HepG2 (cell line): ENCODE data around the gene SRC. TPM values are rescaled to one million over a fixed set of nuclear protein-coding genes. Genes with fewer than 3 reads are reported as not detected.

Source experiments
- CREM ChIP-seq, 2 experiments: sonication (generic) in 1 of 2; formaldehyde crosslinking in 1 of 2; IDR thresholded peaks; 2 replicates each; pipeline versions ENCODE4 v1.4.0 to v1.6.1; 2016 to 2020; ENCODE audit warnings: antibody characterized with exemption in 1 of 2, mild to moderate bottlenecking in 1 of 2, missing genetic modification reagents in 1 of 2
- FOXK1 ChIP-seq: sonication (generic); formaldehyde crosslinking; IDR thresholded peaks from 2 replicates; pipeline ENCODE4 v1.4.0; 2020; ENCODE audit warnings: low read depth, missing genetic modification reagents, borderline replicate concordance
- ISL2 ChIP-seq: sonication (generic); formaldehyde crosslinking; IDR thresholded peaks from 2 replicates; pipeline ENCODE4 v1.5.0; 2020; ENCODE audit warnings: missing genetic modification reagents
- KAT7 ChIP-seq: IDR thresholded peaks from 2 replicates; pipeline ENCODE4 v1.6.1; 2018; ENCODE audit warnings: borderline replicate concordance, missing compliant biosample characterization
- NR2F1 ChIP-seq, 2 experiments: fragments of 450-650 bp in 1 of 2; formaldehyde crosslinking in 1 of 2; IDR thresholded peaks; 2 replicates each; pipeline versions ENCODE4 v1.5.0 to v1.6.1; 2016 to 2020; ENCODE audit warnings: mild to moderate bottlenecking in 1 of 2, missing compliant biosample characterization in 1 of 2, missing genetic modification reagents in 1 of 2, moderate library complexity in 1 of 2
- SMARCC2 ChIP-seq: fragments of 450-650 bp; IDR thresholded peaks from 2 replicates; pipeline ENCODE4 v1.6.1; 2017; ENCODE audit warnings: antibody characterized with exemption, mild to moderate bottlenecking
- ZNF20 ChIP-seq: sonication (generic); formaldehyde crosslinking; IDR thresholded peaks from 2 replicates; pipeline ENCODE4 v1.4.0; 2020; ENCODE audit warnings: mild to moderate bottlenecking, moderate library complexity, missing genetic modification reagents
- ZNF367 ChIP-seq: sonication (generic); formaldehyde crosslinking; IDR thresholded peaks from 2 replicates; pipeline ENCODE4 v1.4.0; 2020; ENCODE audit warnings: missing genetic modification reagents, borderline replicate concordance
- polyA plus RNA-seq, 8 experiments: library from polyadenylated mRNA; depleted of rRNA in 3 of 8; stranded (reverse) in 7 of 8; unstranded in 1 of 8; fragments of >200 nt; fragmentation: Illumina TruSeq in 4 of 8; extraction: Trizol in 4 of 8; gene quantifications; 2 replicates each; pipeline versions ENCODE4 v1.2.1 to v1.2.3, GENCODE V29; 2011 to 2016; ENCODE audit warnings: low read depth in 4 of 8, missing spikeins in 1 of 8, mixed read lengths in 1 of 8; ENCODE audit not compliant: insufficient read depth in 1 of 8
- total RNA-seq, 5 experiments: library from RNA; depleted of rRNA; stranded (reverse); fragments of >200 nt; fragmentation: Illumina TruSeq; extraction: Trizol; gene quantifications; 2 replicates each; pipeline ENCODE4 v1.2.3, GENCODE V29; 2016; ENCODE audit warnings: low read depth in 1 of 5
- TF ChIP-seq, protein P1 (sequence below): sonication (generic); formaldehyde crosslinking; IDR thresholded peaks from 2 replicates; pipeline ENCODE4 v1.8.0; 2022; ENCODE audit warnings: missing genetic modification reagents, mild to moderate bottlenecking, borderline replicate concordance
- TF ChIP-seq, protein P2 (sequence below): sonication (generic); formaldehyde crosslinking; IDR thresholded peaks from 2 replicates; pipeline ENCODE4 v1.5.0; 2020; ENCODE audit warnings: mild to moderate bottlenecking, missing genetic modification reagents, borderline replicate concordance
- TF ChIP-seq, protein P3 (sequence below): sonication (generic); formaldehyde crosslinking; IDR thresholded peaks from 2 replicates; pipeline ENCODE4 v1.8.1; 2023; ENCODE audit warnings: mild to moderate bottlenecking, missing genetic modification reagents, borderline replicate concordance
- TF ChIP-seq, protein P4 (sequence below): sonication (generic); formaldehyde crosslinking; IDR thresholded peaks from 2 replicates; pipeline ENCODE4 v1.4.0; 2020; ENCODE audit warnings: missing genetic modification reagents
- TF ChIP-seq, protein P5 (sequence below): IDR thresholded peaks from 2 replicates; pipeline ENCODE4 v1.4.0; 2020; ENCODE audit warnings: mild to moderate bottlenecking, missing genetic modification reagents

The SRC gene
- total and polyA plus RNA-seq, 2 of the 13 experiments (the other 11 are each of a cell fraction or from before 2014, with no cell fraction given) = 54.7 to 192 TPM

DNA sequence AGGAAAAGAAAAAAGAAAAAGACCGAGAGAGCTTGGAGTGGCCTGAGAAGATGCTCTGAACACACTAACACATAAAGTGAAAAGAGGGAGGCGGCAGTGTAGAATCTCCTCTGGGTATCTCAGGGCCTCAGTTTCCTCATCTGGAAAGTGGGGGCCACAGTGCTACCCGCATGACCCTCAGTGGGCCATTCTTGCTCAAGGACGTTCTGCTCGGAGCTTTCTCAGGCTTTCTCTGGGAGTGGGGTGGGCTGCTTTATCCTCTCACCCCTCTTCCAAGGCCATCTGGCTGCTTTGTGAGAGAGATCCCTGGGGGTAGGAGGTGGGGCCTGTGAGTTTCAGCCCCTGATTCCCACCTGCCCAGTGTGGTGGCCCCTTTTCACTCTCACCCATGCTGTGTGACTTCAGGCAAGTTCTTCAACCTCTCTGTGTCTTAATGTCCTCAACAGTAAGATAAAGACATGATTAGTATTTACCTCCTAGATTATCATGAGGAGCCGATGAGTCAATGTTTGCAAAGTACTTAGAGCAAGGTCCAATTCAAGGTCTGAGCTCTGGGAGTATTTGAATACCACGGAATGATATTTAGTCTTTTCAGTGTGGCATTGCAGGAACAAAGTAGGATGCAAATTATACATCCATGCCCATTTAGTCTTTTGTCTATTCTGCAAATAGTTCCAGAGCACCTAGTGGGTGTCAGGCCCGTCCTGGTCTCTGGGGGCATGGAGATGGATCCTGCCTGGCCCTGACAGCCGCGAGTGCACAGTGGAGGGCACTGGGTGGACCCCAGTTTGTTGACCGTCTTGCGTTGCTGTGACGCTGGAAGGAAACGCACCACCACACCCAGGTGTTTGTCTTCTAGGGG, 34.3 kb downstream of the SRC start (continued):
- TF ChIP-seq ZNF367 (CRISPR knock-in tag) (no peak), CREM (IDR thresholded peaks at IDR 0.05) (peak; percentile 58; the same call in 1 of the 2 replicates), CREM (CRISPR knock-in tag; IDR thresholded peaks at IDR 0.05) (no peak), SMARCC2 (0 out of 2 replicates have a peak, but pooled peaks have one; percentile 68), FOXK1 (CRISPR knock-in tag) (0 out of 2 replicates have a peak, but pooled peaks have one; percentile 73), ZNF20 (CRISPR knock-in tag) (no peak), KAT7 (CRISPR knock-in tag) (no peak), NR2F1 (CRISPR knock-in tag; IDR thresholded peaks at IDR 0.05) (peak; percentile 16 to 44; a peak in 1 of 4 replicates), ISL2 (CRISPR knock-in tag) (peak; percentile 64; the same call in 1 of the 2 replicates)
- TF ChIP-seq, protein P1, sequence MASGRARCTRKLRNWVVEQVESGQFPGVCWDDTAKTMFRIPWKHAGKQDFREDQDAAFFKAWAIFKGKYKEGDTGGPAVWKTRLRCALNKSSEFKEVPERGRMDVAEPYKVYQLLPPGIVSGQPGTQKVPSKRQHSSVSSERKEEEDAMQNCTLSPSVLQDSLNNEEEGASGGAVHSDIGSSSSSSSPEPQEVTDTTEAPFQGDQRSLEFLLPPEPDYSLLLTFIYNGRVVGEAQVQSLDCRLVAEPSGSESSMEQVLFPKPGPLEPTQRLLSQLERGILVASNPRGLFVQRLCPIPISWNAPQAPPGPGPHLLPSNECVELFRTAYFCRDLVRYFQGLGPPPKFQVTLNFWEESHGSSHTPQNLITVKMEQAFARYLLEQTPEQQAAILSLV (CRISPR knock-in tag) = no peak
- TF ChIP-seq, protein P2, sequence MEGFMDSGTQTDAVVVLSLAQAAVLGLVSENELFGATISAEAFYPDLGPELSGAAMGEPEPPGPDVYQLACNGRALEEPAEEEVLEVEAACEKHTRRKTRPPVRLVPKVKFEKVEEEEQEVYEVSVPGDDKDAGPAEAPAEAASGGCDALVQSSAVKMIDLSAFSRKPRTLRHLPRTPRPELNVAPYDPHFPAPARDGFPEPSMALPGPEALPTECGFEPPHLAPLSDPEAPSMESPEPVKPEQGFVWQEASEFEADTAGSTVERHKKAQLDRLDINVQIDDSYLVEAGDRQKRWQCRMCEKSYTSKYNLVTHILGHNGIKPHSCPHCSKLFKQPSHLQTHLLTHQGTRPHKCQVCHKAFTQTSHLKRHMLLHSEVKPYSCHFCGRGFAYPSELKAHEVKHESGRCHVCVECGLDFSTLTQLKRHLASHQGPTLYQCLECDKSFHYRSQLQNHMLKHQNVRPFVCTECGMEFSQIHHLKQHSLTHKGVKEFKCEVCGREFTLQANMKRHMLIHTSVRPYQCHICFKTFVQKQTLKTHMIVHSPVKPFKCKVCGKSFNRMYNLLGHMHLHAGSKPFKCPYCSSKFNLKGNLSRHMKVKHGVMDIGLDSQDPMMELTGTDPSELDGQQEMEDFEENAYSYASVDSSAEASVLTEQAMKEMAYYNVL (CRISPR knock-in tag) = peak; percentile 86; the same call in 1 of the 2 replicates
- TF ChIP-seq, protein P3, sequence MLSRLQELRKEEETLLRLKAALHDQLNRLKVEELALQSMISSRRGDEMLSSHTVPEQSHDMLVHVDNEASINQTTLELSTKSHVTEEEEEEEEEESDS (CRISPR knock-in tag) = no peak
- TF ChIP-seq, protein P4, sequence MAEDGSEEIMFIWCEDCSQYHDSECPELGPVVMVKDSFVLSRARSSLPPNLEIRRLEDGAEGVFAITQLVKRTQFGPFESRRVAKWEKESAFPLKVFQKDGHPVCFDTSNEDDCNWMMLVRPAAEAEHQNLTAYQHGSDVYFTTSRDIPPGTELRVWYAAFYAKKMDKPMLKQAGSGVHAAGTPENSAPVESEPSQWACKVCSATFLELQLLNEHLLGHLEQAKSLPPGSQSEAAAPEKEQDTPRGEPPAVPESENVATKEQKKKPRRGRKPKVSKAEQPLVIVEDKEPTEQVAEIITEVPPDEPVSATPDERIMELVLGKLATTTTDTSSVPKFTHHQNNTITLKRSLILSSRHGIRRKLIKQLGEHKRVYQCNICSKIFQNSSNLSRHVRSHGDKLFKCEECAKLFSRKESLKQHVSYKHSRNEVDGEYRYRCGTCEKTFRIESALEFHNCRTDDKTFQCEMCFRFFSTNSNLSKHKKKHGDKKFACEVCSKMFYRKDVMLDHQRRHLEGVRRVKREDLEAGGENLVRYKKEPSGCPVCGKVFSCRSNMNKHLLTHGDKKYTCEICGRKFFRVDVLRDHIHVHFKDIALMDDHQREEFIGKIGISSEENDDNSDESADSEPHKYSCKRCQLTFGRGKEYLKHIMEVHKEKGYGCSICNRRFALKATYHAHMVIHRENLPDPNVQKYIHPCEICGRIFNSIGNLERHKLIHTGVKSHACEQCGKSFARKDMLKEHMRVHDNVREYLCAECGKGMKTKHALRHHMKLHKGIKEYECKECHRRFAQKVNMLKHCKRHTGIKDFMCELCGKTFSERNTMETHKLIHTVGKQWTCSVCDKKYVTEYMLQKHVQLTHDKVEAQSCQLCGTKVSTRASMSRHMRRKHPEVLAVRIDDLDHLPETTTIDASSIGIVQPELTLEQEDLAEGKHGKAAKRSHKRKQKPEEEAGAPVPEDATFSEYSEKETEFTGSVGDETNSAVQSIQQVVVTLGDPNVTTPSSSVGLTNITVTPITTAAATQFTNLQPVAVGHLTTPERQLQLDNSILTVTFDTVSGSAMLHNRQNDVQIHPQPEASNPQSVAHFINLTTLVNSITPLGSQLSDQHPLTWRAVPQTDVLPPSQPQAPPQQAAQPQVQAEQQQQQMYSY (CRISPR knock-in tag) = no peak
- TF ChIP-seq, protein P5, sequence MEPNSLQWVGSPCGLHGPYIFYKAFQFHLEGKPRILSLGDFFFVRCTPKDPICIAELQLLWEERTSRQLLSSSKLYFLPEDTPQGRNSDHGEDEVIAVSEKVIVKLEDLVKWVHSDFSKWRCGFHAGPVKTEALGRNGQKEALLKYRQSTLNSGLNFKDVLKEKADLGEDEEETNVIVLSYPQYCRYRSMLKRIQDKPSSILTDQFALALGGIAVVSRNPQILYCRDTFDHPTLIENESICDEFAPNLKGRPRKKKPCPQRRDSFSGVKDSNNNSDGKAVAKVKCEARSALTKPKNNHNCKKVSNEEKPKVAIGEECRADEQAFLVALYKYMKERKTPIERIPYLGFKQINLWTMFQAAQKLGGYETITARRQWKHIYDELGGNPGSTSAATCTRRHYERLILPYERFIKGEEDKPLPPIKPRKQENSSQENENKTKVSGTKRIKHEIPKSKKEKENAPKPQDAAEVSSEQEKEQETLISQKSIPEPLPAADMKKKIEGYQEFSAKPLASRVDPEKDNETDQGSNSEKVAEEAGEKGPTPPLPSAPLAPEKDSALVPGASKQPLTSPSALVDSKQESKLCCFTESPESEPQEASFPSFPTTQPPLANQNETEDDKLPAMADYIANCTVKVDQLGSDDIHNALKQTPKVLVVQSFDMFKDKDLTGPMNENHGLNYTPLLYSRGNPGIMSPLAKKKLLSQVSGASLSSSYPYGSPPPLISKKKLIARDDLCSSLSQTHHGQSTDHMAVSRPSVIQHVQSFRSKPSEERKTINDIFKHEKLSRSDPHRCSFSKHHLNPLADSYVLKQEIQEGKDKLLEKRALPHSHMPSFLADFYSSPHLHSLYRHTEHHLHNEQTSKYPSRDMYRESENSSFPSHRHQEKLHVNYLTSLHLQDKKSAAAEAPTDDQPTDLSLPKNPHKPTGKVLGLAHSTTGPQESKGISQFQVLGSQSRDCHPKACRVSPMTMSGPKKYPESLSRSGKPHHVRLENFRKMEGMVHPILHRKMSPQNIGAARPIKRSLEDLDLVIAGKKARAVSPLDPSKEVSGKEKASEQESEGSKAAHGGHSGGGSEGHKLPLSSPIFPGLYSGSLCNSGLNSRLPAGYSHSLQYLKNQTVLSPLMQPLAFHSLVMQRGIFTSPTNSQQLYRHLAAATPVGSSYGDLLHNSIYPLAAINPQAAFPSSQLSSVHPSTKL (CRISPR knock-in tag) = peak; percentile 95
